Smooth muscle cell (in vitro differentiated cells): ENCODE results near the gene SPATS2L. TPM values are rescaled to one million over a fixed set of nuclear protein-coding genes. Genes with fewer than 3 reads are reported as not detected.

Experiments
- DNase-seq: peaks from one replicate; lab custom pipeline; 2025; ENCODE audit not compliant: unreplicated experiment; lab: John Stamatoyannopoulos, UW
- H2AFZ ChIP-seq: fragments of 200-600 bp; sonication (generic); 2 replicates; pipeline ENCODE4 v1.6.0; 2016; ENCODE audit warnings: antibody characterized with exemption, low read depth, mild to moderate bottlenecking
- H3F3A ChIP-seq: fragments of 200-600 bp; sonication (generic); 2 replicates; pipeline ENCODE4 v1.6.0; 2017; ENCODE audit warnings: antibody characterized with exemption, low read depth
- H3K27ac ChIP-seq: fragments of 200-600 bp; sonication (generic); 2 replicates; pipeline ENCODE4 v1.5.1; 2016; ENCODE audit warnings: low read depth, mild to moderate bottlenecking
- H3K27me3 ChIP-seq: fragments of 200-600 bp; sonication (generic); 2 replicates; pipeline ENCODE4 v1.6.1; 2016; ENCODE audit warnings: low read depth, mild to moderate bottlenecking
- H3K36me3 ChIP-seq: fragments of 200-600 bp; sonication (generic); 2 replicates; pipeline ENCODE4 v1.5.1; 2016; ENCODE audit warnings: low read depth
- H3K4me1 ChIP-seq: fragments of 200-600 bp; sonication (generic); 2 replicates; pipeline ENCODE4 v1.5.1; 2016; ENCODE audit warnings: low read depth
- H3K4me2 ChIP-seq: fragments of 200-600 bp; sonication (generic); 2 replicates; pipeline ENCODE4 v1.6.0; 2016; ENCODE audit warnings: mild to moderate bottlenecking
- H3K4me3 ChIP-seq: fragments of 200-600 bp; sonication (generic); 2 replicates; pipeline ENCODE4 v1.5.1; 2016; ENCODE audit warnings: mild to moderate bottlenecking
- H3K79me2 ChIP-seq: fragments of 200-600 bp; sonication (generic); 2 replicates; pipeline ENCODE4 v1.6.0; 2016; ENCODE audit warnings: low read depth, mild to moderate bottlenecking
- H3K9ac ChIP-seq: fragments of 200-600 bp; sonication (generic); 2 replicates; pipeline ENCODE4 v1.6.0; 2016; ENCODE audit warnings: low read depth
- H3K9me3 ChIP-seq: fragments of 200-600 bp; sonication (generic); replicated peaks from 2 replicates; pipeline ENCODE4 v1.5.1; 2016; ENCODE audit warnings: low read depth
- H4K20me1 ChIP-seq: fragments of 200-600 bp; sonication (generic); 2 replicates; pipeline ENCODE4 v1.6.0; 2016; ENCODE audit warnings: low read depth
- CTCF ChIP-seq: fragments of 200-600 bp; sonication (generic); IDR thresholded peaks from 2 replicates; pipeline ENCODE4 v1.5.1; 2017; ENCODE audit warnings: borderline replicate concordance, mild to moderate bottlenecking, antibody characterized with exemption; ENCODE audit not compliant: insufficient read depth, poor library complexity, severe bottlenecking
- WGBS: methylation state at CpG from one replicate; pipeline ENCODE4 v1.1.7; 2016; ENCODE audit warnings: low lambda C conversion rate; 5-methylcytosine and 5-hydroxymethylcytosine counted together
- polyA plus RNA-seq: library from polyadenylated mRNA; unstranded; fragments of >200 nt; fragmentation: Nextera tagmentation; extraction: Ambion mirVana; gene quantifications from 2 replicates; pipeline ENCODE4 v1.2.1, GENCODE V29; 2016
- total RNA-seq: library from RNA; depleted of rRNA; stranded (reverse); fragments of >200 nt; gene quantifications from 2 replicates; pipeline ENCODE4 v1.2.3, GENCODE V29; 2014

SPATS2L gene
- total and polyA plus RNA-seq, 2 experiments from 2014 or later = 356 to 432 TPM

- Histone ChIP-seq H3K27ac (no peak overlapping the region), H3K9ac (no peak overlapping the region), H3K79me2 (no peaks in the 10 kb centered on the region), H3K36me3 (no peaks in the 10 kb centered on the region), H3K4me3 (no peak overlapping the region), H3K4me2 (peak overlapping the region; percentile 25), H3K4me1 (peaks cover 5% of the 10 kb centered on the region), H3K9me3 (no peaks in the 10 kb centered on the region), H3F3A (no peaks in the 10 kb centered on the region), H3K27me3 (no peaks in the 10 kb centered on the region), H4K20me1 (no peaks in the 10 kb centered on the region), H2AFZ (no peak overlapping the region)
- DNase-seq = no peak
- 69% methylated on average over 5 of the region's 5 CpGs for whole genome bisulfite sequencing
- no peak for TF ChIP-seq CTCF
These were observed 8.5 kb upstream of the SPATS2L start for GRCh38 chr2:200297989-200298388.

- no peak overlapping the region for H2AFZ ChIP-seq
- WGBS = 100% methylated on average over 3 of the region's 3 CpGs
- no peak for TF ChIP-seq CTCF
These were observed 7.7 kb upstream of the SPATS2L start for GRCh38 chr2:200298816-200299215.

GRCh38 chr2:200300065-200300464, 6.4 kb upstream of the SPATS2L start:
- Histone ChIP-seq H3K9ac (no peak overlapping the region), H3K4me2 (no peak overlapping the region), H3K9me3 (no peaks in the 10 kb centered on the region), H3K79me2 (peaks cover 15% of the 10 kb centered on the region), H2AFZ (no peak overlapping the region), H3K4me1 (peaks cover 5% of the 10 kb centered on the region), H3K27ac (peak overlapping the region; percentile 77), H4K20me1 (no peaks in the 10 kb centered on the region), H3K36me3 (no peaks in the 10 kb centered on the region), H3K27me3 (no peaks in the 10 kb centered on the region), H3F3A (peaks cover 3% of the 10 kb centered on the region), H3K4me3 (no peak overlapping the region)
- no peak for DNase-seq
- no peak for TF ChIP-seq CTCF
- 100% methylated on average over 1 of the region's 1 CpG for WGBS

More at GRCh38 chr2:200298816-200299215, 7.7 kb upstream of the SPATS2L start:
- no peaks in the 10 kb centered on the region for H3K36me3 ChIP-seq
- no peaks in the 10 kb centered on the region for H3K27me3 ChIP-seq
- H3K9ac ChIP-seq = no peak overlapping the region
- H3K79me2 ChIP-seq = peaks cover 3% of the 10 kb centered on the region
- H3K27ac ChIP-seq = no peak overlapping the region
- no peaks in the 10 kb centered on the region for H3F3A ChIP-seq
- DNase-seq = no peak
- H4K20me1 ChIP-seq = no peaks in the 10 kb centered on the region
- no peaks in the 10 kb centered on the region for H3K9me3 ChIP-seq
- H3K4me2 ChIP-seq = no peak overlapping the region
- H3K4me1 ChIP-seq = peaks cover 5% of the 10 kb centered on the region
- H3K4me3 ChIP-seq = no peak overlapping the region

- Histone ChIP-seq H3F3A (peaks cover 7% of the 10 kb centered on the region), H3K4me1 (peaks cover 5% of the 10 kb centered on the region), H3K4me3 (no peak overlapping the region), H3K27me3 (no peaks in the 10 kb centered on the region), H4K20me1 (no peaks in the 10 kb centered on the region), H3K36me3 (no peaks in the 10 kb centered on the region), H3K79me2 (peaks cover 19% of the 10 kb centered on the region), H3K9ac (no peak overlapping the region), H3K4me2 (peak overlapping the region; percentile 3), H2AFZ (no peak overlapping the region), H3K27ac (peak overlapping the region; percentile 77), H3K9me3 (no peaks in the 10 kb centered on the region)
- no peak for DNase-seq
- 70% methylated on average over 4 of the region's 4 CpGs for WGBS
- no peak for TF ChIP-seq CTCF
These were observed 5.7 kb upstream of the SPATS2L start for GRCh38 chr2:200300638-200301314.
